Measurements from ENCODE around the gene FRG2. TPM values are rescaled to one million over a fixed set of nuclear protein-coding genes. Genes with fewer than 3 reads are reported as not detected.
"Not testable (repeated sequence)": the region's sequence is repeated elsewhere in the genome, so short reads cannot be mapped to it uniquely, and the experiment has no call there.

FRG2 gene
- not detected for total RNA-seq

DNA sequence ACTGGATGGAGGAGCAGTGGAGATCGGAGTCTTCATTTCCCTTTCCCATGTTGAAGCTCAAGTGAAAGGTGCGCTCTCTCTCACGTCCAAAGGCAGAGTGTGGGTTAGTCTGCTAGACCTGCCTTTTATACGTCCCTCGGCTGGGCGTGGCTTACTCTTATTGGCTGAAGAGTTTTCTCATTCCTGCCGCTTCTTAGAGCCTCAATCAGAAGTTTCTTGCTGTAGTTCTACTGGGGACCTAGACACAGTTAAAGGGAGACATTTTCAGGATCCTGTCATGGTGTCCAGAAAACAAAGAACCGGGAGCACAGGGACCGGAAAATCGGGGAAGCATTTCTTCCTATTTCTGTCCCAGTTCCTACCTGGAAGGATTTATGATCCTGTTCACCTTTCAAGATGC is at the start of gene FRG2:
Gene FRG2 (minus strand): TSS at position 101 of the 400 bp plus-strand sequence. CDS start 52 bp downstream, at position 49.
- H3K27ac ChIP-seq; H3K4me1 ChIP-seq; DNase-seq (ENCODE audit: low spot score); H3K36me3 ChIP-seq; H3K4me3 ChIP-seq; H3K9me3 ChIP-seq; H3K27me3 ChIP-seq: not testable (repeated sequence)

DNA sequence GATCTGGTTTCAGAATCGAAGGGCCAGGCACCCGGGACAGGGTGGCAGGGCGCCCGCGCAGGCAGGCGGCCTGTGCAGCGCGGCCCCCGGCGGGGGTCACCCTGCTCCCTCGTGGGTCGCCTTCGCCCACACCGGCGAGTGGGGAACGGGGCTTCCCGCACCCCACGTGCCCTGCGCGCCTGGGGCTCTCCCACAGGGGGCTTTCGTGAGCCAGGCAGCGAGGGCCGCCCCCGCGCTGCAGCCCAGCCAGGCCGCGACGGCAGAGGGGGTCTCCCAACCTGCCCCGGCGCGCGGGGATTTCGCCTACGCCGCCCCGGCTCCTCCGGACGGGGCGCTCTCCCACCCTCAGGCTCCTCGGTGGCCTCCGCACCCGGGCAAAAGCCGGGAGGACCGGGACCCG is 41.3 kb upstream of the FRG2 start:
- H3K4me1 ChIP-seq; H3K27ac ChIP-seq; H3K4me3 ChIP-seq; H3K36me3 ChIP-seq; DNase-seq (ENCODE audit: low spot score); H3K27me3 ChIP-seq; H3K9me3 ChIP-seq: not testable (repeated sequence)

GRCh38 chr4:190064805-190065204 is 37.7 kb upstream of the FRG2 start:
- H3K4me3 ChIP-seq; H3K27ac ChIP-seq; H3K9me3 ChIP-seq; DNase-seq (ENCODE audit: low spot score); H3K27me3 ChIP-seq; H3K4me1 ChIP-seq; H3K36me3 ChIP-seq: not testable (repeated sequence)

DNA sequence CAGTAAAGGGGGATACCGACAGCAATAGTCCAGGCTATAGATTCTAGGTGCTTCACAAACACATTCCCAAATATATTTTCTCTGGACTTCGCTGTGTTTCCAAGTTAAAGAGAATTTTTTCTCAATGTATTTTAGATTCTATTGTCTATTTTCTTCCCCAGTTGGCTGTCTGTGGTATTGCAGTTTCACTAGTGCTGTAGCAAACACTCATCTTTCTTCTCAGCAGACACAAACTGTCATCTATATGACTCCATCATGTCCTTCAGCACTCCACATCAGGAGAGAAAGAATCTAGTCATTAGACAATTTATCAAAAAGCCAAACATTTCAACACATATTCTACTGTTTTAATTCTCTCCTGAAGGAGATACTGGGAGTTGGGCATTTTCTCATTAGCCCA is 37.3 kb upstream of the FRG2 start, which contains the start of gene DBET:
Gene DBET (plus strand): TSS at position 161 of the 400 bp plus-strand sequence.
- H3K9me3 ChIP-seq; H3K27me3 ChIP-seq; H3K36me3 ChIP-seq; H3K4me1 ChIP-seq; H3K4me3 ChIP-seq; H3K27ac ChIP-seq; DNase-seq (ENCODE audit: low spot score): not testable (repeated sequence)

DNA sequence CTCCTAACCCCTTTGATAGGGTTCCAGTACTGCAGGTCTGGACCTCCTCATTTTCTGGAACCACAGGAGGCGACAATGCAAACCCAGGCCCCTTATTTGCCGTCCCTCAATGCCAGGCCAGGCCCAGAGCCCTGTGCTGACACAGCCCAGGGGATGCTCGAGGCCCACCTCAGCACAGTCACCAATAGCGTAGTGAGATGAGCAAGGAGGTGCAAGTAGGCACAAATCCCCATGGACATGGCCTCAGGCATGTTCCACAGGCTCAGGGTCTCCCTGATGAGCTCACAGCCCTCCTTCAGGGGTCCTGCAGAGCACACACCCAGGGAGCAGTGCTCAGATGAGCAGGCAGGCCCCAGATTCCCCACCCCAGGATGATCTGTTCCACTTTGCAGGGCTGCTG is 31.9 kb upstream of the FRG2 start:
- not testable (repeated sequence) for H3K4me1 ChIP-seq; H3K4me3 ChIP-seq; H3K36me3 ChIP-seq; H3K9me3 ChIP-seq; DNase-seq (ENCODE audit: low spot score); H3K27ac ChIP-seq; H3K27me3 ChIP-seq

DNA sequence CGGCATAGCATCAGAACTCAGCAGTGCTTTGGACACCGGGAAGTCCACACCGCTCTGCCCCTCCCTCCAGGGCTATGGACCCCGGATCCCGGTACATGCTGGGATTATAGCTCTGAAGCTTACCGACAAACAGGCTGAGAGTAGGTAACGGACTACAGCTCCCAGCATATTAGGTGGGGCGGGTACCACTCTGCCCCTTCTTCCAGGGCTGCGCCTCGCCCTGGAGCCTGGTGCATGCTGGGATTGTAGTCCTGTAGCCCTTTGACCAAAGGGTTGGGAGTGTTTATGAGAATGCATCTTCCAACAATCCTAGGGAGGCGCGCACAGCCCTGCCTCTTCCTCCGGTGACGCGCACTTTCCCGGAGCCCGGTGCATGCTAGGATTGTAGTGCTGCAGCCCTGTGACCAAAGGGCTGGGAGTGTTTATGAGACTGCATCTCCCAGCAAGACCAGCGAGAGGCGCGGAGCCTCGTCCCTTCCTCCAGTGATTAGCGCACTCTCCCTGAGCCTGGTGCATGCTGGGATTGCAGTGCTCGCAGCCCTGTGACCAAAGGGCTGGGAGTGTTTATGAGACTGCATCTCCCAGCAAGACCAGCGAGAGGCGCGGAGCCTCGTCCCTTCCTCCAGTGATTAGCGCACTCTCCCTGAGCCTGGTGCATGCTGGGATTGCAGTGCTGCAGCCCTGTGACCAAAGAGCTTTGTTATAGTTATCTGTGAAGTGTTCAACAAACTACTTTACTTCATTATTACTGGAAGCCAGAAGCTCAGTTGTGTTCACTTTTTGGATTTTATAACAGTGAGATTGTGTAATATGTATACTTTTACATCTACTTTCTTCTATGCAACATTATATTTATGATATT is 22.6 kb upstream of the FRG2 start:
- not testable (repeated sequence) for H3K27ac ChIP-seq; H3K9me3 ChIP-seq; H3K36me3 ChIP-seq; H3K4me3 ChIP-seq; H3K27me3 ChIP-seq; H3K4me1 ChIP-seq; DNase-seq (ENCODE audit: low spot score)

- not testable (repeated sequence) for H3K36me3 ChIP-seq, H3K27ac ChIP-seq
Observed at GRCh38 chr4:190047627-190048026, 20.6 kb upstream of the FRG2 start.

GRCh38 chr4:190040873-190041272 is 13.8 kb upstream of the FRG2 start:
- not testable (repeated sequence) for H3K4me3 ChIP-seq; H3K27me3 ChIP-seq; H3K4me1 ChIP-seq; H3K9me3 ChIP-seq; DNase-seq (ENCODE audit: low spot score); H3K36me3 ChIP-seq; H3K27ac ChIP-seq

More at GRCh38 chr4:190047627-190048026, 20.6 kb upstream of the FRG2 start:
- not testable (repeated sequence) for H3K4me3 ChIP-seq; H3K9me3 ChIP-seq; H3K4me1 ChIP-seq; H3K27me3 ChIP-seq; DNase-seq (ENCODE audit: low spot score)

GRCh38 chr4:190037704-190038388 is 10.8 kb upstream of the FRG2 start:
- H3K27me3 ChIP-seq; H3K4me1 ChIP-seq; H3K27ac ChIP-seq; H3K4me3 ChIP-seq; DNase-seq (ENCODE audit: low spot score); H3K36me3 ChIP-seq; H3K9me3 ChIP-seq: not testable (repeated sequence)

DNA sequence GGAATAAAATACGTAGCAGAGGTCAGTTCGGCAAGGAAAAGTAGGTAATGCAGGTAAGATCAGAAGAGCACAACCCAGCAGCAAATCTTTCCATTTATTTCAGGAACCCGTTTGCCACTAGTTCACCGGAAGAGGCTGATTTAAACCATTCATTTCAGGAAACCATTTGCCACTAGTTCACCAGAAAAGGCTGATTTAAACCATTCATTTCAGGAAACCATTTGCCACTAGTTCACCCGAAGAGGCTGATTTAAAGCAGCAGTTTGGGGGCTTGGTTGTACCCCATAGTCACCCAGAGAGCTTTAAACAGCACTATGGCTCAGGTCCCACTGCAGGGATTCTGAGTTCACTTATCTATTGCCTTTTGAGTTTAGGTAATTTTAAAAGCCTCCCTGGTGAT is 4.2 kb upstream of the FRG2 start:
- not testable (repeated sequence) for H3K27ac ChIP-seq; H3K36me3 ChIP-seq; H3K27me3 ChIP-seq; H3K9me3 ChIP-seq; H3K4me1 ChIP-seq; H3K4me3 ChIP-seq; DNase-seq (ENCODE audit: low spot score)

DNA sequence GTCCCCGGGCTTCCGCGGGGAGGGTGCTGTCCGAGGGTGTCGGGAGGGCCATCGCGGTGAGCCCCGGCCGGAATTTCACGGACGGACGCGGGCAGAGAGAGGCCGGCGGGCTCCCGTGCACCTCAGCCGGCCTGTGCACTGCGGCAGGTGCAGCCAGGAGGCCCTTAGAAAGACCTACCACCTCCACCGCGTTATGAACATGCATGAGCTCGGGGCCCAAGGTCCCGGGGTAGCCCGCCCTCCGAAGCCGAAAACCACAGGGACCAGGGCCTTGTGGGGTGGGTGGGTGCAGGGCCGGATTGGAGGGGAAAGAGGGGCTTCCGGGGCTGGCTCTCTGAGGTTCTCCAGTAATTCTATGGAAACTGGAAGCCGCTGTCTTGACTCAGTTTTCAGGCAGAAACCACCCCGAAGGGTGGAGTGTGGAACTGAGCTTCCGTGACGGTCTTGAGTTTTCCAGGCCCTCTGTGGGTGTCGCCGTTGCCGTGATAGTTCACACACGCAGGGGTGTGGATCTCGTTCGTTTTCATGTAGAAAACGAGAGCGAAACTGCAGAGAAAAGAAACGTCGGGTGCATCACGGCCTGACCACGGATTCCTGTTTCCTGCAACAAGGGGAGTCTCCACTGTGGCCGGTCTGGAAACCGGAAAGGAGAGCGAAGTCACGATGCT is 4.3 kb downstream of the FRG2 start:
- not testable (repeated sequence) for H3K9me3 ChIP-seq; DNase-seq (ENCODE audit: low spot score); H3K36me3 ChIP-seq; H3K27ac ChIP-seq
- H3K4me3 ChIP-seq, result peak overlapping the region in 1 of 2 donors; percentile 31
- peaks cover 0 to 16% of the 10 kb centered on the region in 2 donors for H3K27me3 ChIP-seq
- peaks cover 0 to 17% of the 10 kb centered on the region in 2 donors for H3K4me1 ChIP-seq

- Histone ChIP-seq H3K4me1 (peaks cover 0 to 24% of the 10 kb centered on the region in 2 donors), H3K27me3 (peaks cover 0 to 16% of the 10 kb centered on the region in 2 donors)
- H3K36me3 ChIP-seq; H3K27ac ChIP-seq; H3K4me3 ChIP-seq; DNase-seq (ENCODE audit: low spot score); H3K9me3 ChIP-seq: not testable (repeated sequence)
Observed at GRCh38 chr4:190021973-190022372, 5.1 kb downstream of the FRG2 start.

All from right atrium auricular region (tissue), 2 donors.